ENCODE results near the gene RPL35. TPM values are rescaled to one million over a fixed set of nuclear protein-coding genes. Genes with fewer than 3 reads are reported as not detected.
A peak's percentile ranks its signal among the peaks of the same experiment; 100 is the strongest.
"Not testable (repeated sequence)": the region's sequence is repeated elsewhere in the genome, so short reads cannot be mapped to it uniquely, and the experiment has no call there.

Gene RPL35
- total and polyA plus RNA-seq, 8 donors, result 857 to 1,298 (median 994) TPM

DNA sequence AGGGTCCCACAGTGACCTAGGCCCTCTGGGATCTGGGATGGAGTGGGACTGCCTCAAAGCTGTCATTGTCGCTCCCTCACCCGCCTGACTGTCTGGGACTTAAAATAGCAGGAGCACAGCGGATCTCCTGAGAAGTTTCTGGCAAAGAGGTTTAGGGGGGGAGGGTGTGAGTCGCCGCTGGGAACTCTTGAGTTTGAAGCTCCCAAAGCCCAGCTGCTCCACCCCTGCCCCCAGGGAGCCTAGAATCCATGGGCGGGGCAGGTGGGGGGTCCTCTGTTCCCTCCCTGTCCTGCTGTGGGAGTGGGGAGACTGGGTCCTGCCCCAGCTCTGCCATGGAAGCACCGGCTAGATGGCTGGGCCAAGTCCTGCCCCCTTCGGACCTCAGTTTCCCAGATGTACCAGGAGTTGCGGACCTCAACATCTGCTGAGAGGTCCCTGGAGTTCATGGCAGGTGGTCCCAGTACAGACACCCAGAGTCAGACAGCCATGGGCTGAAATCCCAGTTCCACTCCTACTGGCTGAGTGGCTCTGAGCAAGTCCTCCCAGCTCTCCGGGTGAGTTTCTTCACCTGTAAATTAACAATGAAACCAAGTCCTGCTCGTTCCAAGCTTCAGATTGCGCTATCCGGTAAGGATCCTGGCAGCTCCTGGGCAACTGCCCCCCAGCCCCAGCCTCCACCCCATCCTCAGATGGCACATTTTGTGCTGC, 9.5 kb downstream of the RPL35 start:
- H3K9me3 ChIP-seq, result no peaks in the 10 kb centered on the region
- DNase-seq (peak in 1 of 4 donors; percentile 51), ATAC-seq (no peak)
- intact Hi-C loops (cut with DNase I), result no loop called here
- no peak for TF ChIP-seq CTCF (IDR thresholded peaks at IDR 0.05)
- no peaks in the 10 kb centered on the region for H3K27me3 ChIP-seq
- peak overlapping the region in 1 of 2 donors; percentile 37 for H3K4me3 ChIP-seq
- no peak overlapping the region for H3K27ac ChIP-seq
- H3K4me1 ChIP-seq, result peaks cover 8 to 17% of the 10 kb centered on the region in 2 donors
- peaks cover 0 to 14% of the 10 kb centered on the region in 2 donors for H3K36me3 ChIP-seq

DNA sequence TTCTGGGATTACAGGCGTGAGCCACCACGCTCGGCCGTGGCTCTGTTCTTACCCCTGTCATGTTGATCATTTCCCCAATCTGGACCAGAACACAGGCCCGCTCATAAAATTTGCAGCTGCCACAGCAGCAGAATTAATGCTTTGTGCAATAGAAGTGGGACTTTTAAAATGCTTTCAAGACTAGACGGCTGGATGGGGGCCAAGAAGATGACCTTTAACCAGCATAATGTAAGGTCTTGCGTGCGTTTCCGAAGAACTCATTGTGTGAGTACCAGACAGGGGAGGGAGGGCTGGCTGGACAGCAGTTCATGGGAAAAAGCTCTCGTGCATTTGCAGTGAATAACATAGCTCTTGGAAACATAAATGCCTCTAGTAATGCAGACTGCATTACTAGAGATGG, 12.0 kb downstream of the RPL35 start:
- Histone ChIP-seq H3K36me3 (no peaks in the 10 kb centered on the region), H3K9me3 (no peaks in the 10 kb centered on the region), H3K4me1 (peaks cover 8 to 17% of the 10 kb centered on the region in 2 donors), H3K27ac (no peak overlapping the region), H3K4me3 (no peak overlapping the region), H3K27me3 (no peaks in the 10 kb centered on the region)
- no peak for ATAC-seq
- intact Hi-C loops (cut with DNase I), result loop anchor here in 1 of 2 donors (5.0 kb wide), 1 partner anchor 72 kb away; the partner anchor contains the start of gene OLFML2A
- no peak for TF ChIP-seq CTCF (IDR thresholded peaks at IDR 0.05)
- peak in 1 of 4 donors; percentile 37 for DNase-seq

- Histone ChIP-seq H3K4me3 (no peak overlapping the region), H3K9me3 (no peaks in the 10 kb centered on the region), H3K36me3 (no peaks in the 10 kb centered on the region), H3K27ac (no peak overlapping the region), H3K4me1 (no peaks in the 10 kb centered on the region), H3K27me3 (no peaks in the 10 kb centered on the region)
- intact Hi-C loops (cut with DNase I), result loop anchor here in 1 of 2 donors (5.0 kb wide), 1 partner anchor 70 kb away; the partner anchor contains the start of gene OLFML2A
- DNase-seq (peak in 1 of 4 donors; percentile 3), ATAC-seq (no peak)
- TF ChIP-seq CTCF (IDR thresholded peaks at IDR 0.05), result no peak
Observed at GRCh38 chr9:124846969-124847368, 14.8 kb downstream of the RPL35 start.

DNA sequence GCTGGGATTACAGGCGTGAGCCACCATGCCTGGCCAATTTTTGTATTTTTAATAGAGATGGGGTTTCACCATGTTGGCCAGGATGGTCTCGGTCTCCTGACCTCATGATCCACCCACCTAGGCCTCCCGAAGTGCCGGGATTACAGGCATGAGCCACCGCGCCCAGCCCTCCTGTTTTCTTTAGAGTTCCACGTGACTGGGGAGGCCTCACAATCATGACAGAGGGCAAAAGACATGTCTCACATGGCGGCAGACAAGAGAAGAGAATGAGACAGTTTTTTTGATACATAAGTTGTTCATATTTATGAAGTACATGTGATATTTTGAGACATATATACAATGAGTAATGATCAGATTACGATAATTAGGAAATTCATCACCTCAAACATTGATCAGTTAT, 15.3 kb downstream of the RPL35 start:
- H3K4me3 ChIP-seq, H3K27ac ChIP-seq, H3K4me1 ChIP-seq, H3K27me3 ChIP-seq, ATAC-seq, H3K36me3 ChIP-seq, H3K9me3 ChIP-seq: not testable (repeated sequence)
- intact Hi-C loops (cut with DNase I), result loop anchor here in 1 of 2 donors (5.0 kb wide), 1 partner anchor 69 kb away; the partner anchor contains the start of gene OLFML2A
- peak in 1 of 4 donors; percentile 20 for DNase-seq

GRCh38 chr9:124844291-124844690, 17.5 kb downstream of the RPL35 start:
- DNase-seq (peak in 1 of 4 donors; percentile 6), ATAC-seq (no peak)
- no peak overlapping the region for H3K4me3 ChIP-seq
- H3K4me1 ChIP-seq, result no peaks in the 10 kb centered on the region
- no peaks in the 10 kb centered on the region for H3K9me3 ChIP-seq
- H3K36me3 ChIP-seq, result no peaks in the 10 kb centered on the region
- peaks cover 0 to 5% of the 10 kb centered on the region in 2 donors for H3K27me3 ChIP-seq
- intact Hi-C loops (cut with DNase I), result no loop called here
- no peak overlapping the region for H3K27ac ChIP-seq
- TF ChIP-seq CTCF (IDR thresholded peaks at IDR 0.05), result no peak

Measured in left lung (tissue), 10 donors.